K562 (cell line): ENCODE measurements around the gene EPB41L4B. TPM values are rescaled to one million over a fixed set of nuclear protein-coding genes. Genes with fewer than 3 reads are reported as not detected.

ENCODE experiments used
- ATAC-seq: fragments of 200-7000 bp; cut with Tn5 transposase; 3 replicates; pipeline ENCODE4 v1.9.1; 2020; ENCODE audit warnings: moderate library complexity
- BruUV-seq: library from RNA; stranded (reverse); fragments of 400-500 nt; replicated peaks from 2 replicates; lab custom pipeline; 2021; lab: Mats Ljungman, UMichigan
- CTCF ChIA-PET: fragments of 300-600 bp; formaldehyde crosslinking; extraction: SDS; loops from one replicate; lab custom pipeline; 2021; ENCODE audit warnings: low intra/inter-chr PET ratio; lab: Yijun Ruan, JAX
- POLR2A ChIA-PET: fragments of 300-600, 350-650 bp; sonication (Branson Sonifier 250); formaldehyde crosslinking; extraction: SDS; loops from one replicate; lab custom pipeline; 2021; ENCODE audit warnings: antibody characterized with exemption, inconsistent platforms; lab: Yijun Ruan, JAX
- DNase-seq, 4 experiments: peaks; one replicate each; pipeline versions ENCODE4 v3.0.0 to v3.0.0-alpha.2; 2011 to 2018; ENCODE audit warnings: low spot score in 3 of 4, mixed read lengths in 3 of 4; ENCODE audit errors: extremely low read depth in 1 of 4
- FAIRE-seq: peaks from 2 replicates; lab custom pipeline; 2011; peaks lifted over from hg19 to GRCh38; lab: Jason Lieb, UNC
- H2AFZ ChIP-seq: 2 replicates; pipeline ENCODE4 v1.6.0; 2011; ENCODE audit warnings: low read depth, low read length, control low read depth, inconsistent platforms
- H3K27ac ChIP-seq: fragments of 200-600 bp; 3 replicates; pipeline ENCODE4 v1.8.0; 2011; ENCODE audit warnings: low read depth, mild to moderate bottlenecking, control low read depth, inconsistent platforms, low read length, moderate library complexity, mixed read lengths; ENCODE audit errors: extremely low read depth
- H3K27me3 ChIP-seq, 2 experiments: fragments of 300-600 bp in 1 of 2; 2 replicates in 1 of 2; 3 replicates in 1 of 2; pipeline versions ENCODE4 v1.6.0 to v1.8.0; 2011; ENCODE audit warnings: inconsistent platforms in 2 of 2, low read length in 2 of 2, mild to moderate bottlenecking in 1 of 2, mixed read lengths in 1 of 2, moderate library complexity in 1 of 2; ENCODE audit not compliant: control insufficient read depth in 2 of 2, insufficient read depth in 2 of 2
- H3K36me3 ChIP-seq: fragments of 300-600 bp; 3 replicates; pipeline ENCODE4 v1.8.0; 2011; ENCODE audit warnings: mild to moderate bottlenecking, low read length, inconsistent platforms; ENCODE audit not compliant: control insufficient read depth, insufficient read depth
- H3K4me1 ChIP-seq, 2 experiments: fragments of 200-600 bp in 1 of 2; replicated peaks in 1 of 2; 2 replicates in 1 of 2; 3 replicates in 1 of 2; pipeline versions ENCODE4 v1.5.1 to v1.8.0; 2011; ENCODE audit warnings: inconsistent platforms in 2 of 2, low read length in 2 of 2, mild to moderate bottlenecking in 1 of 2, mixed read lengths in 1 of 2, moderate library complexity in 1 of 2; ENCODE audit not compliant: control insufficient read depth in 2 of 2, insufficient read depth in 2 of 2
- H3K4me2 ChIP-seq: 2 replicates; pipeline ENCODE4 v1.6.1; 2011; ENCODE audit warnings: low read length, control low read depth, inconsistent platforms, mixed read lengths; ENCODE audit not compliant: insufficient read depth
- H3K4me3 ChIP-seq: fragments of 200-600 bp; sonication (generic), shearing (Covaris generic); 2 replicates; pipeline ENCODE4 v1.5.1; 2016; ENCODE audit warnings: control low read depth, inconsistent platforms
- H3K79me2 ChIP-seq: fragments of 200-600 bp; 3 replicates; pipeline ENCODE4 v1.8.0; 2011; ENCODE audit warnings: low read length, inconsistent platforms; ENCODE audit not compliant: control insufficient read depth, insufficient read depth
- H3K9ac ChIP-seq, 2 experiments: 2 replicates each; pipeline versions ENCODE4 v1.6.0 to v1.6.1; 2011; ENCODE audit warnings: low read depth in 2 of 2, low read length in 2 of 2, control low read depth in 1 of 2, inconsistent platforms in 1 of 2, mild to moderate bottlenecking in 1 of 2, mixed read lengths in 1 of 2; ENCODE audit not compliant: insufficient read depth in 1 of 2
- H3K9me1 ChIP-seq: one replicate; pipeline ENCODE4 v1.6.0; 2011; ENCODE audit warnings: inconsistent platforms, mild to moderate bottlenecking, low read length, moderate library complexity; ENCODE audit not compliant: control insufficient read depth, insufficient read depth
- H3K9me3 ChIP-seq: replicated peaks from 2 replicates; pipeline ENCODE4 v1.5.1; 2011; ENCODE audit warnings: low read depth, low read length, inconsistent platforms; ENCODE audit not compliant: control insufficient read depth, insufficient read depth
- H4K20me1 ChIP-seq: replicated peaks from 2 replicates; pipeline ENCODE4 v1.6.1; 2011; ENCODE audit warnings: low read length, inconsistent platforms, mixed read lengths; ENCODE audit not compliant: control insufficient read depth, insufficient read depth
- BRF1 ChIP-seq: IDR thresholded peaks from 3 replicates; pipeline ENCODE4 v1.6.1; 2011; ENCODE audit warnings: borderline replicate concordance, mild to moderate bottlenecking; ENCODE audit not compliant: insufficient read length; ENCODE audit errors: extremely low read depth
- HLTF ChIP-seq: fragments of 450-650 bp; IDR thresholded peaks from 2 replicates; pipeline ENCODE4 v1.6.1; 2016
- JUN ChIP-seq, 2 experiments: sonication (generic) in 1 of 2; formaldehyde crosslinking in 1 of 2; IDR thresholded peaks; 2 replicates each; pipeline versions ENCODE4 v1.6.1 to v1.8.0; 2012 to 2022; ENCODE audit warnings: borderline replicate concordance in 2 of 2, mild to moderate bottlenecking in 2 of 2, improper control_type of control experiment in 1 of 2, low read depth in 1 of 2, low read length in 1 of 2, missing genetic modification reagents in 1 of 2
- PCBP2 ChIP-seq: fragments of 200-400 bp; formaldehyde crosslinking; IDR thresholded peaks from 2 replicates; pipeline ENCODE4 v1.6.1; 2018; ENCODE audit warnings: low read length, low read depth, mild to moderate bottlenecking, moderate library complexity; ENCODE audit not compliant: poor library complexity, severe bottlenecking
- RB1 ChIP-seq: fragments of 450-650 bp; IDR thresholded peaks from 2 replicates; pipeline ENCODE4 v1.6.1; 2017; ENCODE audit warnings: low read depth, mild to moderate bottlenecking
- RBFOX2 ChIP-seq: fragments of 200-400 bp; formaldehyde crosslinking; IDR thresholded peaks from 2 replicates; pipeline ENCODE4 v1.6.1; 2017; ENCODE audit warnings: low read depth, mild to moderate bottlenecking, low read length, moderate library complexity
- RBM14 ChIP-seq: fragments of 200-400 bp; formaldehyde crosslinking; IDR thresholded peaks from 2 replicates; pipeline ENCODE4 v1.6.1; 2018; ENCODE audit warnings: low read depth, mild to moderate bottlenecking, low read length, moderate library complexity, borderline replicate concordance; ENCODE audit not compliant: insufficient read depth
- RBM25 ChIP-seq: fragments of 200-400 bp; formaldehyde crosslinking; IDR thresholded peaks from 2 replicates; pipeline ENCODE4 v1.6.1; 2018; ENCODE audit warnings: low read length, low read depth, moderate library complexity; ENCODE audit not compliant: severe bottlenecking
- SNAPC5 ChIP-seq: fragments of 250-450 bp; sonication (Bioruptor Pico); IDR thresholded peaks from 2 replicates; pipeline ENCODE4 v1.8.0; 2021; ENCODE audit warnings: moderate library complexity, mild to moderate bottlenecking, inconsistent platforms
- TAL1 ChIP-seq: fragments of 450-650 bp; IDR thresholded peaks from 2 replicates; pipeline ENCODE4 v1.6.1; 2016; ENCODE audit warnings: mild to moderate bottlenecking
- ZNF133 ChIP-seq: fragments of 250-450 bp; sonication (Bioruptor Pico); IDR thresholded peaks from 2 replicates; pipeline ENCODE4 v1.4.0; 2020; ENCODE audit warnings: mild to moderate bottlenecking
- ZNF134 ChIP-seq: fragments of 250-450 bp; sonication (Bioruptor Pico); conservative IDR thresholded peaks from 2 replicates; pipeline ENCODE4 v1.4.0; 2020
- ZNF639 ChIP-seq, 2 experiments: fragments of 200-800 bp in 1 of 2; sonication (Bioruptor generic) in 1 of 2; sonication (generic) in 1 of 2; formaldehyde crosslinking in 1 of 2; IDR thresholded peaks in 1 of 2; conservative IDR thresholded peaks in 1 of 2; 2 replicates each; pipeline versions ENCODE4 v1.5.0 to v1.6.1; 2016 to 2020; ENCODE audit warnings: missing compliant biosample characterization in 1 of 2, missing genetic modification characterization in 1 of 2, missing genetic modification reagents in 1 of 2
- WGBS: fragments of 100-300 bp; shearing (Covaris generic); methylation state at CpG from one replicate; pipeline ENCODE4 v1.1.6; 2016; ENCODE audit warnings: low coverage, mixed read lengths; ENCODE audit not compliant: insufficient coverage; ENCODE audit errors: missing lambda C conversion rate; 5-methylcytosine and 5-hydroxymethylcytosine counted together
- in situ Hi-C: fragments of 300-500 bp; cut with MboI; formaldehyde crosslinking; loops from 4 replicates; pipeline ENCODE4 v1.15.0; 2018; ENCODE audit warnings: inconsistent platforms, mixed read lengths
- intact Hi-C: fragments of 100-400 bp; cut with micrococcal nuclease; formaldehyde crosslinking; loops from 2 replicates; pipeline ENCODE4 v1.14.2; 2022
- polyA plus RNA-seq, 8 experiments: library from polyadenylated mRNA; depleted of rRNA in 4 of 8; stranded (reverse) in 5 of 8; unstranded in 3 of 8; fragments of >200 nt; fragmentation: Nextera tagmentation in 2 of 8; fragmentation: Illumina TruSeq in 1 of 8; extraction: Ambion mirVana in 2 of 8; extraction: Trizol in 1 of 8; gene quantifications; 2 replicates each; pipeline versions ENCODE4 v1.2.1 to v1.2.3, GENCODE V29; 2011 to 2014; ENCODE audit warnings: inconsistent platforms in 1 of 8, missing spikeins in 1 of 8
- total RNA-seq, 7 experiments: library from RNA; depleted of rRNA in 6 of 7; stranded (reverse); fragments of >200 nt in 6 of 7; fragmentation: Illumina TruSeq in 2 of 7; extraction: Trizol in 2 of 7; gene quantifications; 2 replicates each; pipeline versions ENCODE4 v1.2.1 to v1.2.3, GENCODE V29; 2011 to 2021; ENCODE audit warnings: low replicate concordance in 1 of 7
- TF ChIP-seq, protein P1 (sequence below), 2 experiments: IDR thresholded peaks in 1 of 2; conservative IDR thresholded peaks in 1 of 2; 2 replicates each; pipeline ENCODE4 v1.6.1; 2016; ENCODE audit warnings: low read depth in 2 of 2, mild to moderate bottlenecking in 1 of 2, missing compliant biosample characterization in 1 of 2, missing genetic modification characterization in 1 of 2, moderate library complexity in 1 of 2
- TF ChIP-seq, protein P2 (sequence below): fragments of 250-450 bp; sonication (Bioruptor Pico); IDR thresholded peaks from 2 replicates; pipeline ENCODE4 v1.5.0; 2021; ENCODE audit warnings: mild to moderate bottlenecking, borderline replicate concordance

EPB41L4B gene
- total and polyA plus RNA-seq, 9 of the 15 experiments (the other 6 are each of a cell fraction or from before 2014, with no cell fraction given): 0.09 to 0.38 (median 0.21) TPM

DNA sequence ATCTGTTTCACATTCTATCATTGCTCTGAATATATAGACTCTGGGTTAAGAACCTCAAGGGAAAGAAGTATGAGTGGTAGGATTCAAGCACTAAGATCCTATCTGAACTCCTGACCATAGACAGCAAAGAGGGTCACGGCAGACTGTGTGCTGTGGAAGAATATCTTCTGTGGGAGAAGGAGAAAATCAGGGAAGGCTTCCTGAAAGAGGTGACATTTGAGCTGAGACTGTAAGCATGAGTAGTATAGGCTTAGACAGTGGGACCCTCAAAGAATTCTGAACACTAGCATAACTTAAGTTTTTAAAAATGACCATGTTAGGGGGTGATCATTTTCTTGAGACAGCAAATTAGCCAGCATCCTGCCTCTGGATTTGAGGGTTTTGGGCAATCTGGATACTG lies 157.7 kb downstream of the EPB41L4B start:
- H3K9me1 ChIP-seq: no peaks in the 10 kb centered on the region
- ATAC-seq: no peak
- FAIRE-seq: no peak
- no peaks in the 10 kb centered on the region for H3K79me2 ChIP-seq
- DNase-seq: no peak
- POLR2A ChIA-PET: no interaction called here
- H3K27me3 ChIP-seq: no peaks in the 10 kb centered on the region
- H4K20me1 ChIP-seq: no peaks in the 10 kb centered on the region
- 0 out of 2 replicates have a peak, but pooled peaks cover 2% of the 10 kb centered on the region for H3K9me3 ChIP-seq
- no peak overlapping the region for H3K4me3 ChIP-seq
- no peak overlapping the region for H3K27ac ChIP-seq
- in situ Hi-C loops (no loop called here), intact Hi-C loops (no loop called here)
- no peaks in the 10 kb centered on the region; a peak in 2 of 5 replicates for H3K4me1 ChIP-seq
- 0 out of 2 replicates have a peak overlapping the region, but pooled peaks have one; percentile 12 for H2AFZ ChIP-seq
- H3K4me2 ChIP-seq: no peak overlapping the region
- CTCF ChIA-PET: no interaction called here
- H3K9ac ChIP-seq: no peak overlapping the region
- WGBS: 20% methylated on average over 1 of the region's 1 CpG
- H3K36me3 ChIP-seq: no peaks in the 10 kb centered on the region
- BruUV-seq: no TSS peak
- TF ChIP-seq ZNF133 (CRISPR knock-in tag) (no peak), RBM25 (peak; percentile 86), RBM14 (no peak), ZNF134 (CRISPR knock-in tag) (no peak), HLTF (no peak), TAL1 (no peak), PCBP2 (no peak), SNAPC5 (no peak), JUN (IDR thresholded peaks at IDR 0.05; ENCODE audit: borderline replicate concordance, low read depth, low read length) (no peak), JUN (CRISPR knock-in tag; IDR thresholded peaks at IDR 0.05; ENCODE audit: borderline replicate concordance) (no peak), RBFOX2 (no peak), BRF1 (no peak), RB1 (no peak), ZNF639 (CRISPR knock-in tag; conservative IDR thresholded peaks at IDR 0.05 in 1 of 2, IDR thresholded peaks at IDR 0.05 in 1 of 2) (no peak)
- TF ChIP-seq, protein P1, sequence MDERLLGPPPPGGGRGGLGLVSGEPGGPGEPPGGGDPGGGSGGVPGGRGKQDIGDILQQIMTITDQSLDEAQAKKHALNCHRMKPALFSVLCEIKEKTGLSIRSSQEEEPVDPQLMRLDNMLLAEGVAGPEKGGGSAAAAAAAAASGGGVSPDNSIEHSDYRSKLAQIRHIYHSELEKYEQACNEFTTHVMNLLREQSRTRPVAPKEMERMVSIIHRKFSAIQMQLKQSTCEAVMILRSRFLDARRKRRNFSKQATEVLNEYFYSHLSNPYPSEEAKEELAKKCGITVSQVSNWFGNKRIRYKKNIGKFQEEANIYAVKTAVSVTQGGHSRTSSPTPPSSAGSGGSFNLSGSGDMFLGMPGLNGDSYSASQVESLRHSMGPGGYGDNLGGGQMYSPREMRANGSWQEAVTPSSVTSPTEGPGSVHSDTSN (CRISPR knock-in tag; IDR thresholded peaks at IDR 0.05; ENCODE audit: low read depth): no peak
- TF ChIP-seq, protein P1 (tag; conservative IDR thresholded peaks at IDR 0.05; ENCODE audit: low read depth): no peak
- TF ChIP-seq, protein P2, sequence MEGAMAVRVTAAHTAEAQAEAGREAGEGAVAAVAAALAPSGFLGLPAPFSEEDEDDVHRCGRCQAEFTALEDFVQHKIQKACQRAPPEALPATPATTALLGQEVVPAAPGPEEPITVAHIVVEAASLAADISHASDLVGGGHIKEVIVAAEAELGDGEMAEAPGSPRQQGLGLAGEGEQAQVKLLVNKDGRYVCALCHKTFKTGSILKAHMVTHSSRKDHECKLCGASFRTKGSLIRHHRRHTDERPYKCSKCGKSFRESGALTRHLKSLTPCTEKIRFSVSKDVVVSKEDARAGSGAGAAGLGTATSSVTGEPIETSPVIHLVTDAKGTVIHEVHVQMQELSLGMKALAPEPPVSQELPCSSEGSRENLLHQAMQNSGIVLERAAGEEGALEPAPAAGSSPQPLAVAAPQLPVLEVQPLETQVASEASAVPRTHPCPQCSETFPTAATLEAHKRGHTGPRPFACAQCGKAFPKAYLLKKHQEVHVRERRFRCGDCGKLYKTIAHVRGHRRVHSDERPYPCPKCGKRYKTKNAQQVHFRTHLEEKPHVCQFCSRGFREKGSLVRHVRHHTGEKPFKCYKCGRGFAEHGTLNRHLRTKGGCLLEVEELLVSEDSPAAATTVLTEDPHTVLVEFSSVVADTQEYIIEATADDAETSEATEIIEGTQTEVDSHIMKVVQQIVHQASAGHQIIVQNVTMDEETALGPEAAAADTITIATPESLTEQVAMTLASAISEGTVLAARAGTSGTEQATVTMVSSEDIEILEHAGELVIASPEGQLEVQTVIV (CRISPR knock-in tag): no peak
